ENCODE results near the gene MGP. TPM values are rescaled to one million over a fixed set of nuclear protein-coding genes. Genes with fewer than 3 reads are reported as not detected.

Gene MGP
- total and polyA plus RNA-seq, 2 of the 8 experiments (the other 6 are each of a cell fraction or from before 2014, with no cell fraction given): not detected

GRCh38 chr12:14892726-14893505 lies 7.3 kb upstream of the MGP start:
- no peak overlapping the region for H3K27ac ChIP-seq (ENCODE audit: low read depth, low read length)
- TF ChIP-seq RAD21 (IDR thresholded peaks at IDR 0.05 in 1 of 2, conservative IDR thresholded peaks at IDR 0.05 in 1 of 2; ENCODE audit: low read depth in 2 of 2, low read length in 2 of 2): peak; percentile 2 to 22; a peak in 3 of 4 replicates
- no peak for TF ChIP-seq SIX5 (IDR thresholded peaks at IDR 0.05; ENCODE audit: low read depth, low read length)
- TF ChIP-seq CEBPB (IDR thresholded peaks at IDR 0.05; ENCODE audit: low read depth, low read length): no peak
- DNase-seq (ENCODE audit: low read depth in 1 of 2, low spot score in 2 of 2) (no peak), FAIRE-seq (no peak)
- H2BK12ac ChIP-seq (ENCODE audit: low read depth, low read length): no peak overlapping the region
- no peak overlapping the region for H3K4ac ChIP-seq (replicated peaks; ENCODE audit: insufficient read length, low read depth, low read length)
- no peak overlapping the region for H3K4me3 ChIP-seq (ENCODE audit: extremely low read depth in 1 of 4, insufficient read depth in 2 of 4, low read depth in 3 of 4, low read length in 4 of 4)
- no peak overlapping the region for H2BK20ac ChIP-seq (ENCODE audit: low read length)
- no peaks in the 10 kb centered on the region for H3K79me2 ChIP-seq (ENCODE audit: control insufficient read depth in 1 of 2, insufficient read depth in 2 of 2, low read length in 2 of 2)
- H3K79me1 ChIP-seq (ENCODE audit: low read depth, low read length): no peaks in the 10 kb centered on the region
- no peaks in the 10 kb centered on the region for H3K23me2 ChIP-seq (ENCODE audit: low read depth, low read length)
- 0 out of 2 replicates have a peak overlapping the region, but pooled peaks have one; percentile 52 for H2AFZ ChIP-seq (ENCODE audit: low read length)
- ChIA-PET CTCF (ENCODE audit: partially characterized antibody) (interaction anchor here (0.6 to 1.5 kb wide), 7 partner anchors 8 to 118 kb away, joined by 3 to 5 read pairs (median 3); no protein-coding TSS in a partner anchor), POLR2A (ENCODE audit: partially characterized antibody) (interaction anchor here (1.1 to 1.5 kb wide), 2 partner anchors 44 to 123 kb away, joined by 3 read pairs; no protein-coding TSS in a partner anchor)
- H3K9ac ChIP-seq (replicated peaks in 1 of 4; ENCODE audit: extremely low read depth in 1 of 4, low read depth in 3 of 4, low read length in 3 of 4): no peak overlapping the region; a peak in 1 of 7 replicates
- no peak overlapping the region for H3K23ac ChIP-seq (ENCODE audit: insufficient read length)
- H2BK15ac ChIP-seq (ENCODE audit: low read length): no peak overlapping the region
- no peak overlapping the region for H4K91ac ChIP-seq (replicated peaks; ENCODE audit: insufficient read length, low read length)
- H2BK120ac ChIP-seq (replicated peaks; ENCODE audit: low read depth, low read length): no peak overlapping the region
- H3K4me1 ChIP-seq (replicated peaks in 1 of 4; ENCODE audit: control insufficient read depth in 3 of 4, insufficient read depth in 4 of 4, low read length in 3 of 4): no peaks in the 10 kb centered on the region
- H2AK5ac ChIP-seq (ENCODE audit: low read depth, low read length): no peak overlapping the region
- no peak overlapping the region for H3K14ac ChIP-seq (ENCODE audit: insufficient read length)
- H2BK5ac ChIP-seq (ENCODE audit: low read depth, low read length): no peak overlapping the region
- no peak overlapping the region for H3K18ac ChIP-seq (ENCODE audit: extremely low read depth, low read length)
- WGBS, 2 experiments (ENCODE audit: extremely low coverage in 1 of 2, insufficient coverage in 1 of 2, insufficient read length in 1 of 2, insufficient replicate concordance in 2 of 2, low coverage in 1 of 2, low lambda C conversion rate in 2 of 2, missing lambda C conversion rate in 1 of 2): 89% methylated on average over 7 of the region's 7 CpGs; no CpG with 5 or more reads in 1 of the 2 experiments
- no peaks in the 10 kb centered on the region for H3K36me3 ChIP-seq (ENCODE audit: control insufficient read depth in 2 of 4, insufficient read depth in 4 of 4, low read length in 3 of 4)
- no peaks in the 10 kb centered on the region for H4K20me1 ChIP-seq (replicated peaks in 1 of 2; ENCODE audit: control insufficient read depth in 1 of 2, insufficient read depth in 2 of 2, low read length in 2 of 2)
- H4K8ac ChIP-seq (ENCODE audit: extremely low read depth, insufficient read depth, low read length): no peak overlapping the region
- no peak overlapping the region for H3K56ac ChIP-seq (replicated peaks; ENCODE audit: insufficient read length, low read depth, low read length)
- H4K5ac ChIP-seq (ENCODE audit: insufficient read length, low read depth, low read length): no peak overlapping the region
- H3K9me3 ChIP-seq (ENCODE audit: insufficient read depth in 2 of 2, low read depth in 1 of 2, low read length in 1 of 2): no peaks in the 10 kb centered on the region
- H3K27me3 ChIP-seq (replicated peaks in 1 of 4; ENCODE audit: control insufficient read depth in 3 of 4, extremely low read depth in 1 of 4, insufficient read depth in 3 of 4, low read length in 3 of 4): no peaks in the 10 kb centered on the region
- no peak overlapping the region for H3K4me2 ChIP-seq (ENCODE audit: insufficient read depth in 1 of 2, low read depth in 2 of 2, low read length in 2 of 2)

All from H1 (cell line).